ENCODE measurements around the gene GPATCH2L.
A peak's percentile ranks its signal among the peaks of the same experiment; 100 is the strongest.

The GPATCH2L gene

GRCh38 chr14:76153919-76154318 is 2.2 kb downstream of the GPATCH2L start:
- TF ChIP-seq ZNF274 (IDR thresholded peaks at IDR 0.05; ENCODE audit: low read depth, low read length) = no peak
- H3K4me3 ChIP-seq (ENCODE audit: low read length) = no peak overlapping the region

- no peak for TF ChIP-seq ZNF274 (IDR thresholded peaks at IDR 0.05; ENCODE audit: low read depth, low read length)
- peak overlapping the region; percentile 16; the same call in 1 of the 2 replicates for H3K4me3 ChIP-seq (ENCODE audit: low read length)
Observed at GRCh38 chr14:76154539-76155126, 2.9 kb downstream of the GPATCH2L start.

GRCh38 chr14:76163668-76164363 is 12.1 kb downstream of the GPATCH2L start:
- TF ChIP-seq ZNF274 (IDR thresholded peaks at IDR 0.05; ENCODE audit: low read depth, low read length) = no peak
- no peak overlapping the region for H3K4me3 ChIP-seq (ENCODE audit: low read length)

- TF ChIP-seq ZNF274 (IDR thresholded peaks at IDR 0.05; ENCODE audit: low read depth, low read length) = no peak
- H3K4me3 ChIP-seq (ENCODE audit: low read length) = no peak overlapping the region
Observed at GRCh38 chr14:76168531-76168930, 16.8 kb downstream of the GPATCH2L start.

DNA sequence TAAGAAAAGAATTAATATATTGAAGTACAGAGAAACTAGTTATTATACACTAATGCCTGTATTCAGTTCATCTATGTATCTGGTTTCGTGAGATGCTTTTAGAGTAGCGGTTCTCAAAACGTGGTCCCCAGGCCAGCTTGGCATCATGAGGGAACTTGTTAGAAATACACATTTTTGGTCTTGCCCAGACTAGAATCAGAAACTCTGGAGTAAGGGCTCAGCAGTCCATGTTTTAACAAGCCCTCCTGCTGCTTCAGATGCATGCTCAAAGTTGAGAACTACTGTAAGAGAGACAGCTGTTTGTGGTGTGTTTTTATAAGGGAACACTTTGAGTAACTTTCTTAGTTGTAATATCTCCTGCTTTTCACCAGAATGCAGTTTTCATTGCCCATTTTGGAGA is 18.1 kb downstream of the GPATCH2L start:
- H3K4me3 ChIP-seq (ENCODE audit: low read length) = no peak overlapping the region
- no peak for TF ChIP-seq ZNF274 (IDR thresholded peaks at IDR 0.05; ENCODE audit: low read depth, low read length)

DNA sequence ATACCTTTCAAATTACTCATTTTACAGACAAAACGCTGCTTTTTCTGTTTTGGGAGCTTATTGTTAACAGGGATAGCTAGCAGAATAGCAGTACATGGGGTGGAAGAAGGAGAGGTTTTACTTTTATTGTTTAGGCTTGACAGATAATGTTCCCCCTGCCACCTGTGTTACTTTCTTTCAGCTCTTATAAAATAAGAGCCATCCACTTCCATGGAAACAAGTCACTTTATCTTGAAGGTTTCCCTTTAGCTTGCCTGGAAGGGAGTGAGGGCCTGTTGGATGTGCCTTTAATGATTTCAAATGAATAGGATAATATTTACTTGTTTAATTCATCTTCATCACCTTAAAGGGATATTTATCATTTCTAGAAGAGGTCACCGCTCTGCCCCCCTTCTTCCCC is 23.3 kb downstream of the GPATCH2L start:
- H3K4me3 ChIP-seq (ENCODE audit: low read length) = no peak overlapping the region
- TF ChIP-seq ZNF274 (IDR thresholded peaks at IDR 0.05; ENCODE audit: low read depth, low read length) = no peak

DNA sequence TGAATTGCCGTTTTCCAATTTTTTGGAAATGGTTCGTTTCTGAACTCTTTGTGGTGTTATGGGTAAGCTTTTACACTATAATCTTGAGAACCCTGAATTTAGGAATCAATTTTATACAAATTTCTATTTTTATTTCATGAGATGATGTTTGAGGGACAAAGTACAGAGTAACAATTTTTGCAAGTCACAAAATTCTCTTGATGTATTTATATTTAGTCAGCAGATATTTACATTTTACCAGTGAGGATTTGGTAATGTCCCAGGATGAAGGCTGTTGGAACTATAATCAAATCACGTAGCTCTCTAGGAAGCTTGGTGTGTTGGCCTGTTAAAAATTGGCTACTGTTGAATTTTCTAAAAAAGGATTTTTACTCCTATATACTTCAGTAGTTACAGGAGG is 24.2 kb downstream of the GPATCH2L start:
- no peak for TF ChIP-seq ZNF274 (IDR thresholded peaks at IDR 0.05; ENCODE audit: low read depth, low read length)
- H3K4me3 ChIP-seq (ENCODE audit: low read length) = no peak overlapping the region

- no peak for TF ChIP-seq ZNF274 (IDR thresholded peaks at IDR 0.05; ENCODE audit: low read depth, low read length)
- H3K4me3 ChIP-seq (ENCODE audit: low read length) = no peak overlapping the region
Observed at GRCh38 chr14:76181546-76181945, 29.8 kb downstream of the GPATCH2L start.

DNA sequence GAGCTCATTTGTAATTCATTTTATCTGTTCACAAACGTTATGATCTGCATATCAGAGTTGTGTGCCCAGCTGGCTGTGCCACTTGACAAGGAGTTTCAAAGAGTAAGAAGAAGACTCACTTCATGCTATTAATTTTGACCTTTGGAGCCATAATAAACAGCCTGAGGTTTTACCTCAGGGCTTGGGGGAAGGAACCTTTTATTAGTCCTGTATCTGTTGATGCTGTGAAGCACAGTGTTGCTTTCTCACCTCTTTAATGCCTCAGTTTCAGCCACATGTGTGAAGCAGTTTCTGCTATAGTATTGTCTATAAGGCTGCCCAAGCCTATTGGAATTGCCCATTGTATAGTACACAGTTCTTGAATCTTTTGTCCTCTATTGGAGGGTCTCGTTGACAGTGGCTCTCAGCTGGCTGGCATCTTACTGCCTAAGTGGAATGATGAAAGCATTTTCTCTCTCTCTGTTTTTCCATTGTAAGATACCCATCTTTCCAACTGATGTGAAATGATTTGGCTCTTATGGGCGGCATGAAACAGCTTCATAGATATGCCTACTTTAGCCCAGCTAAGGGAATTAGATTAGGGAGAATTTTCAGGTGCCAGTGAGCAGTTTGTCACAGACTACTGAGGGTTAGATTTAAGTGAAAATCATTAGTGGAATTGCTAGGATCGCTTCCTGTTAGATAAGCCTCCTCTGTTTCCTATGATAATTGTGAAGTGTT is 34.7 kb downstream of the GPATCH2L start:
- H3K4me3 ChIP-seq (ENCODE audit: low read length) = no peak overlapping the region
- TF ChIP-seq ZNF274 (IDR thresholded peaks at IDR 0.05; ENCODE audit: low read depth, low read length) = no peak

- no peak overlapping the region; the same call in 1 of the 2 replicates for H3K4me3 ChIP-seq (ENCODE audit: low read length)
- TF ChIP-seq ZNF274 (IDR thresholded peaks at IDR 0.05; ENCODE audit: low read depth, low read length) = no peak
Observed at GRCh38 chr14:76191297-76191696, 39.6 kb downstream of the GPATCH2L start.

GRCh38 chr14:76193696-76194095 is 42.0 kb downstream of the GPATCH2L start:
- no peak overlapping the region for H3K4me3 ChIP-seq (ENCODE audit: low read length)
- TF ChIP-seq ZNF274 (IDR thresholded peaks at IDR 0.05; ENCODE audit: low read depth, low read length) = no peak

DNA sequence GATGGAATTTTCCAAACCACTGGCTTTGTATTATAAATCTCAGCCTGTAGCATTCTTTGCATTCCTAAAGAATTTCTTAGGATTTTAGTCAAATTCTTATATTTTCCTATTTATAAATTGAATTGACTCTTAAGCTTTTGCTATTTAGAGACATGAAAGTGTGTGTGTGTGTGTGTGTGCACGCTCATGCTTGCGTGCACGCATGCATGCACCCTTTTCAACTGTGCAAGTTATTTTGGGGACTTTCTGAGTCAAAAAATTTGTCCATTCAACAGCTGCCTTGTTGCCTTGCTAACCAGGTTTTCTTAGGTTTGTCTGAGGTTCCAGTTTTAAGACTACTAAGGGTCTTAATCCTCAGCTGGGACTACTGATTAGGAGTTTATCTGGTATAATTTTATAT is 42.6 kb downstream of the GPATCH2L start:
- no peak for TF ChIP-seq ZNF274 (IDR thresholded peaks at IDR 0.05; ENCODE audit: low read depth, low read length)

DNA sequence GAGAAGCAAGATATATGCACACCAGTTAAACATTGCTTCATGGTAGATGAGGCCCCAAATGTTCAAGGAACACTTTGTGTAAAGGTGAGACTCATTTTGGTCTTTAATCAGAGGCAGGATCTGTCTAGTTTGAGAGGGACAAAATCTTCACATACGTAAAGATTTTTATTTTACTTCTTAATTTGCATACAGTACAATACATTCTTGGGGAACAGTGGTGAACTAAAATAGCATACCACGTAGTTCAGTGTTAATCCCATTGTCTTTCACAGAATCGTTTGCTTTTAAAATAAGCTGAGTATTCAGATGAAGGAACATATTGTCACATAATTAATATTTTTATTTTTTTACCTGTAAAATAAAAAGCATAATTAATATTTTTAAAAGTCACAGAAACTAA is 43.3 kb downstream of the GPATCH2L start:
- TF ChIP-seq ZNF274 (IDR thresholded peaks at IDR 0.05; ENCODE audit: low read depth, low read length) = no peak
- no peak overlapping the region for H3K4me3 ChIP-seq (ENCODE audit: low read length)

More for the DNA sequence above, 42.6 kb downstream of the GPATCH2L start:
- no peak overlapping the region for H3K4me3 ChIP-seq (ENCODE audit: low read length)

DNA sequence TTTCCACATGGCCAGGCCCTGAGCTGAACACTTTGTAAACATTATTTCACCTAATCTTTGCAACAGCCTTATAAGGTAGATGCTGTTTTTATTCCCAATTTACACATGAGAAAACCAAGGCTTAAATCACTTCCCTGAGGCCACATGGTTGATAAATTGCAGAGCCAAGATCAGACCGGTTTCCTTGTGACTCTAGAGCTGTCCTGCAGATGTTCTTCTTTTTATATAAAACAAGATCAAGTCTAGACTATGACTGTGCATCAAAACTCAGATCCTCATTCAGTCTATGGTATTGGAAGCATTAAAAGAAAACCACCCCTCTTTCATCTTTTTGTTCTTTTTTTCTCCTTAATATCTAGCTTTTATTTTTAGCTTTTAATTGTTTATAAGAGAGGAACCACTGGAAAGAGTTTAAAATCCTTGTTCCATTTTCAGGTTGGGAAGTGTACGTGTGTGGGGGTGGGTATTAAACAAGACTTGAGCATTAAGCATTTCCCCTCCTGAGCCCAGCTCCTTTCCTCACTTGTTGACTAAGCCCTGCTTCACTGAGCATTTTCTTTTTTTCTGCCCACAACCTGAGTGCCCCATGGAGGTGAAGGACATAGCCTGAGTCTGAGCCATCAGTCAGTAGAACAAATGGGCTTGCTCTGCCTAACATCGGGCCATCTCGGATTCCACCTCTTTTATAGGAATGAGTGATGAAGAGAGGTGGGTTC is 45.4 kb downstream of the GPATCH2L start:
- H3K4me3 ChIP-seq (ENCODE audit: low read length) = no peak overlapping the region
- TF ChIP-seq ZNF274 (IDR thresholded peaks at IDR 0.05; ENCODE audit: low read depth, low read length) = no peak
